Keratinocyte (primary cell): ENCODE measurements around the gene MGRN1. TPM values are rescaled to one million over a fixed set of nuclear protein-coding genes. Genes with fewer than 3 reads are reported as not detected.

Source experiments
- DNase-seq: peaks from one replicate; pipeline ENCODE4 v3.0.0-alpha.2; 2011; ENCODE audit warnings: low read depth, missing footprints, low spot score
- FAIRE-seq: peaks from 2 replicates; lab custom pipeline; 2011; peaks lifted over from hg19 to GRCh38; lab: Jason Lieb, UNC
- H2AFZ ChIP-seq: 2 replicates; pipeline ENCODE4 v1.6.0; 2012; ENCODE audit warnings: low read length, control low read depth, inconsistent platforms; ENCODE audit not compliant: control insufficient read depth
- H3K27ac ChIP-seq: 2 replicates; pipeline ENCODE4 v1.5.1; 2011; ENCODE audit warnings: low read length; ENCODE audit not compliant: control insufficient read depth, insufficient read depth
- H3K27me3 ChIP-seq: 3 replicates; pipeline ENCODE4 v1.6.0; 2011; ENCODE audit warnings: low read length; ENCODE audit not compliant: control insufficient read depth, insufficient read depth; ENCODE audit errors: extremely low read depth
- H3K36me3 ChIP-seq, 2 experiments: 2 replicates in 1 of 2; 3 replicates in 1 of 2; pipeline ENCODE4 v1.5.1; 2011; ENCODE audit warnings: low read length in 2 of 2, mild to moderate bottlenecking in 1 of 2; ENCODE audit not compliant: control insufficient read depth in 2 of 2, insufficient read depth in 2 of 2; ENCODE audit errors: extremely low read depth in 1 of 2
- H3K4me1 ChIP-seq: 3 replicates; pipeline ENCODE4 v1.5.1; 2011; ENCODE audit warnings: low read length; ENCODE audit not compliant: control insufficient read depth, insufficient read depth; ENCODE audit errors: extremely low read depth
- H3K4me2 ChIP-seq: 3 replicates; pipeline ENCODE4 v1.6.0; 2011; ENCODE audit warnings: low read depth, low read length; ENCODE audit not compliant: control insufficient read depth, insufficient read depth; ENCODE audit errors: extremely low read depth
- H3K4me3 ChIP-seq, 3 experiments: fragments of 200-600 bp in 1 of 3; sonication (generic) in 1 of 3; 2 replicates in 2 of 3; 3 replicates in 1 of 3; pipeline ENCODE4 v1.5.1; 2011 to 2016; ENCODE audit warnings: low read length in 3 of 3, mild to moderate bottlenecking in 3 of 3, control low read depth in 2 of 3, inconsistent platforms in 1 of 3, low read depth in 1 of 3, mixed read lengths in 1 of 3, mixed run types in 1 of 3, moderate library complexity in 1 of 3; ENCODE audit not compliant: control insufficient read depth in 2 of 3, insufficient read depth in 2 of 3; ENCODE audit errors: extremely low read depth in 1 of 3
- H3K79me2 ChIP-seq: 2 replicates; pipeline ENCODE4 v1.6.0; 2012; ENCODE audit warnings: low read length; ENCODE audit not compliant: control insufficient read depth, insufficient read depth
- H3K9ac ChIP-seq: 3 replicates; pipeline ENCODE4 v1.6.0; 2011; ENCODE audit warnings: low read length; ENCODE audit not compliant: control insufficient read depth, insufficient read depth; ENCODE audit errors: extremely low read depth
- H3K9me1 ChIP-seq: 3 replicates; pipeline ENCODE4 v1.6.0; 2011; ENCODE audit warnings: low read length; ENCODE audit not compliant: control insufficient read depth, insufficient read depth; ENCODE audit errors: extremely low read depth
- H3K9me3 ChIP-seq: 2 replicates; pipeline ENCODE4 v1.5.1; 2012; ENCODE audit warnings: low read depth, low read length; ENCODE audit not compliant: control insufficient read depth
- H4K20me1 ChIP-seq: 3 replicates; pipeline ENCODE4 v1.6.0; 2011; ENCODE audit warnings: low read length; ENCODE audit not compliant: control insufficient read depth, insufficient read depth; ENCODE audit errors: extremely low read depth
- EZH2 ChIP-seq: IDR thresholded peaks from one replicate; pipeline ENCODE4 v1.6.1; 2012; ENCODE audit warnings: inconsistent platforms, mild to moderate bottlenecking, low read length, moderate library complexity
- dilution Hi-C: fragments of 300-500 bp; cut with MboI; formaldehyde crosslinking; loops from one replicate; pipeline ENCODE4 v1.7.0; 2020; ENCODE audit warnings: low sequenced_read_pairs; ENCODE audit not compliant: extremely low pct_ligation_motif_present
- polyA plus RNA-seq, 5 experiments: library from polyadenylated mRNA; depleted of rRNA in 3 of 5; stranded (reverse) in 3 of 5; stranded (forward) in 1 of 5; unstranded in 1 of 5; fragments of >200 nt; gene quantifications; 1 replicate in 1 of 5; 2 replicates in 3 of 5; 3 replicates in 1 of 5; pipeline versions ENCODE4 v1.2.1 to v1.2.3, GENCODE V29; 2011 to 2012; ENCODE audit warnings: missing spikeins in 2 of 5, low read depth in 1 of 5, low replicate concordance in 1 of 5
- TF ChIP-seq, protein P1 (sequence below), 3 experiments: IDR thresholded peaks in 1 of 3; conservative IDR thresholded peaks in 1 of 3; optimal IDR thresholded peaks in 1 of 3; 2 replicates in 2 of 3; 3 replicates in 1 of 3; pipeline versions ENCODE3 to v1.5.1; 2011; ENCODE audit warnings: low read length in 3 of 3, mild to moderate bottlenecking in 3 of 3, moderate library complexity in 2 of 3, control low read depth in 1 of 3, inconsistent platforms in 1 of 3; ENCODE audit not compliant: insufficient read depth in 2 of 3; ENCODE audit errors: extremely low read depth in 1 of 3

The MGRN1 gene
- polyA plus RNA-seq, 1 donor (not counting 4 experiments of a cell fraction or from before 2014, with no cell fraction given), result 1.9 TPM

- no peak overlapping the region for H3K27ac ChIP-seq
- H3K36me3 ChIP-seq, result no peaks in the 10 kb centered on the region
- no peak for FAIRE-seq
- dilution Hi-C loops, result no loop called here
- H3K9me1 ChIP-seq, result no peaks in the 10 kb centered on the region
- no peak overlapping the region for H2AFZ ChIP-seq
- H3K4me2 ChIP-seq, result no peak overlapping the region
- TF ChIP-seq EZH2, result no peak
- TF ChIP-seq, protein P1, sequence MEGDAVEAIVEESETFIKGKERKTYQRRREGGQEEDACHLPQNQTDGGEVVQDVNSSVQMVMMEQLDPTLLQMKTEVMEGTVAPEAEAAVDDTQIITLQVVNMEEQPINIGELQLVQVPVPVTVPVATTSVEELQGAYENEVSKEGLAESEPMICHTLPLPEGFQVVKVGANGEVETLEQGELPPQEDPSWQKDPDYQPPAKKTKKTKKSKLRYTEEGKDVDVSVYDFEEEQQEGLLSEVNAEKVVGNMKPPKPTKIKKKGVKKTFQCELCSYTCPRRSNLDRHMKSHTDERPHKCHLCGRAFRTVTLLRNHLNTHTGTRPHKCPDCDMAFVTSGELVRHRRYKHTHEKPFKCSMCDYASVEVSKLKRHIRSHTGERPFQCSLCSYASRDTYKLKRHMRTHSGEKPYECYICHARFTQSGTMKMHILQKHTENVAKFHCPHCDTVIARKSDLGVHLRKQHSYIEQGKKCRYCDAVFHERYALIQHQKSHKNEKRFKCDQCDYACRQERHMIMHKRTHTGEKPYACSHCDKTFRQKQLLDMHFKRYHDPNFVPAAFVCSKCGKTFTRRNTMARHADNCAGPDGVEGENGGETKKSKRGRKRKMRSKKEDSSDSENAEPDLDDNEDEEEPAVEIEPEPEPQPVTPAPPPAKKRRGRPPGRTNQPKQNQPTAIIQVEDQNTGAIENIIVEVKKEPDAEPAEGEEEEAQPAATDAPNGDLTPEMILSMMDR (optimal IDR thresholded peaks at IDR 0.05 in 1 of 3, IDR thresholded peaks at IDR 0.05 in 1 of 3, conservative IDR thresholded peaks at IDR 0.05 in 1 of 3; ENCODE audit: extremely low read depth in 1 of 3, insufficient read depth in 2 of 3, low read length in 3 of 3), result no peak
- no peak overlapping the region for H3K9ac ChIP-seq
- H3K79me2 ChIP-seq, result no peaks in the 10 kb centered on the region
- H3K27me3 ChIP-seq, result peaks cover 3% of the 10 kb centered on the region
- no peaks in the 10 kb centered on the region for H3K4me1 ChIP-seq
- no peak overlapping the region for H3K4me3 ChIP-seq
- H4K20me1 ChIP-seq, result no peaks in the 10 kb centered on the region
- H3K9me3 ChIP-seq, result peaks cover 2% of the 10 kb centered on the region
- DNase-seq, result no peak
Measured at GRCh38 chr16:4586291-4586690, 38.3 kb upstream of the MGRN1 start.

GRCh38 chr16:4588386-4588785 lies 36.2 kb upstream of the MGRN1 start:
- Histone ChIP-seq H3K36me3 (no peaks in the 10 kb centered on the region), H3K4me1 (no peaks in the 10 kb centered on the region), H3K4me2 (no peak overlapping the region), H3K9me3 (peaks cover 2% of the 10 kb centered on the region), H2AFZ (no peak overlapping the region), H3K27me3 (peaks cover 3% of the 10 kb centered on the region), H3K4me3 (no peak overlapping the region), H3K9me1 (no peaks in the 10 kb centered on the region), H4K20me1 (no peaks in the 10 kb centered on the region), H3K9ac (no peak overlapping the region), H3K79me2 (no peaks in the 10 kb centered on the region), H3K27ac (no peak overlapping the region)
- TF ChIP-seq, protein P1 (optimal IDR thresholded peaks at IDR 0.05 in 1 of 3, IDR thresholded peaks at IDR 0.05 in 1 of 3, conservative IDR thresholded peaks at IDR 0.05 in 1 of 3; ENCODE audit: extremely low read depth in 1 of 3, insufficient read depth in 2 of 3, low read length in 3 of 3), result no peak
- no peak for TF ChIP-seq EZH2
- FAIRE-seq (no peak), DNase-seq (no peak)
- dilution Hi-C loops, result no loop called here
